SKM-1 treated with dmso at 0.1 percent for 144 hours (cell line): ENCODE measurements around the gene FTH1.
"Not testable (repeated sequence)": the region's sequence is repeated elsewhere in the genome, so short reads cannot be mapped to it uniquely, and the experiment has no call there.

ENCODE experiments used
- DNase-seq: peaks from one replicate; lab custom pipeline; 2025; ENCODE audit not compliant: unreplicated experiment; lab: John Stamatoyannopoulos, UW

FTH1 gene

DNA sequence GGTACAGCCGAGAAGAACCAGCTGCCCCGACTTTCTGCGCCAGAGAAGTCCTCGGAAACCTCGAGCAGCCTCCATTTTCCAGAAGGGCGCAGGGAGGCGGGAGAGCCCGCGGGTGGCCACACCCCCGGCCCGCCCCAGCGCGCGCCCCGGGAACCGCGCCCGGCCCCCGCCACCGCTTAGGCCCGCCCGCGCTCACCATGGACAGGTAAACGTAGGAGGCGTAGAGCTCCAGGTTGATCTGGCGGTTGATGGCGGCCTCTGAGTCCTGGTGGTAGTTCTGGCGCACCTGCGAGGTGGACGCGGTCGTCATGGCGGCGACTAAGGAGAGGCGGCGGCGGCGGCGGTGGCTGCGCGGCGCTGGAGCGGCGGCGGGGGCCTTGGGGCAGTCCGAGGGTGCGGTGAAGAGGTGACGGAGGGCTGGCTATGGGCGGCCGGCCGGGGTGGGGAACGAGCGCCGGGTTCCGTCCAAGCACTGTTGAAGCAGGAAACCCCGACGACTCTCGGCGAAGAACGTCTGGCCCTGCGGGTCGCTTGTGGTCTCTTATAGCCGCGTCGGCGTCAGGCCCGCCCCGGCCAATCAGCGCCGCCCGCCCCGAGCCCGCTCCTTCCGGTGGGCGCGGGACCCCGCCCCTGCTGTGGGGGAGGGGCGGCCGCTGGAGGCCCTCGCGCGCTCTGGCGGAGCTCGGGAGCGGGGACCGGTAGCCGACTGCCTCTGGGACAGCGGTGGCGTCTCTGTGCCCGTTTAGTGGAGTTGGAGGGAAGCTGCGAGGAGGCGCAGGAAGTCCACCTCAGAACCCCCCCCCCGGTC, at the start of gene FTH1:
Gene FTH1 (minus strand): TSS at position 519 of the 808 bp plus-strand sequence. CDS start 209 bp downstream, at position 310.
- peak; percentile 75 for DNase-seq

DNA sequence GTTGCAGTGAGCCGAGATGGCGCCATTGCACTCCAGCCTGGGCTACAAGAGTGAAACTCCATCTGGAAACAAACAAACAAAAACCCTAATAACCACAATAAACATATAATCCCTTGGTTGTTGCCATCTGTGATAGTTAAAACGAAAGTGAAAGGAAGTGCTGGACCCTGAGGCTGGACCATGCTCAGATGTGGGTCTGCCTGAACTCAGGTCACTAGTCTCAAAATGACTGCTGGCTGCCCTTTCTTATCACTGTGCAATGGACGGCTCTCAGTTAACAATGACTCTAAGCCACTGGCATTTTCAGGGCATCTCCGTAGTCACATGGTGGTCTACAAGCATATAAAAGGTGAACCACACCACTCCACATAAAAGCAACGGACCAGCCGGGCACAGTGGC, 48.2 kb upstream of the FTH1 start:
- no peak for DNase-seq

DNA sequence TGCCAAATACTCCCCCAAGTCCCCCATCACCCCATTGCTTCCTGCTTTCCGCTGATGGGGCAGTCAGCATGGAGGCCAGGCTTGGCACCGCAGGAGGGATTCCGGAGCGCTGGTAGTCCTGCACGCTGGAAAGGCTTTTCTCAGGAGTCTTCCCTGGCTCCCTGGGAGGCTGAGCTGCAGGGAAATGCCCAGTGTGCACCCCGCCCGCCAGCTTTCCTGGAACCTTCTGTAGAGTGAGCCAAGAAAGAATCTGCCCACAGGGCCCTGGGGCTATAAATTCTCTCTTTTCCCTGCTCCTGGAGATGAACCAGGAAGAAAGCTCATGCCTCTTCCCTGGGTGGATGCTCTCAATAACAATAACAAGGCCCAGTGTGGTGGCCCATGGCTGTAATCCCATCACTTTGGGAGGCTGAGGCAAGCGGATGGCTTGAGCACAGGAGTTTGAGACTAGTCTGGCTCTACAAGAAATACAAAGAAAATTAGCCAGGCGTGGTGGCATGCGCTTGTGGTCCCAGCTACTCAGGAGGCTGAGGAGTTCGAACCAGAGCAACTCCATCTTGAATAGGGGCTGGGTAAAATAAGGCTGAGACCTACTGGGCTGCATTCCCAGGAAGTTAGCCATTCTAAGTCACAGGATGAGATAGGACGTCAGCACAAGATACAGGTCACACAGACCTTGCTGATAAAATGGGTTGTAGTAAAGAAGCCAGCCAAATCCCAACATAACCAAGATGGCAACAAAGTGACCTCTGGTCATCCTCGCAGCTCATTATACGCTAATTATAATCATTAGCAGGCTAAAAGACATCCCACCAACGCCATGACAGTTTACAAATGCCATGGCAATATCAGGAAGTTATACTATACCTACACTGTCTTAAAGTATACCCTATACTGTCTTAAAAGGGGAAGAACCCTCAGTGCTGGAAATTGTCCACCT, 46.4 kb upstream of the FTH1 start:
- DNase-seq, result no peak

DNA sequence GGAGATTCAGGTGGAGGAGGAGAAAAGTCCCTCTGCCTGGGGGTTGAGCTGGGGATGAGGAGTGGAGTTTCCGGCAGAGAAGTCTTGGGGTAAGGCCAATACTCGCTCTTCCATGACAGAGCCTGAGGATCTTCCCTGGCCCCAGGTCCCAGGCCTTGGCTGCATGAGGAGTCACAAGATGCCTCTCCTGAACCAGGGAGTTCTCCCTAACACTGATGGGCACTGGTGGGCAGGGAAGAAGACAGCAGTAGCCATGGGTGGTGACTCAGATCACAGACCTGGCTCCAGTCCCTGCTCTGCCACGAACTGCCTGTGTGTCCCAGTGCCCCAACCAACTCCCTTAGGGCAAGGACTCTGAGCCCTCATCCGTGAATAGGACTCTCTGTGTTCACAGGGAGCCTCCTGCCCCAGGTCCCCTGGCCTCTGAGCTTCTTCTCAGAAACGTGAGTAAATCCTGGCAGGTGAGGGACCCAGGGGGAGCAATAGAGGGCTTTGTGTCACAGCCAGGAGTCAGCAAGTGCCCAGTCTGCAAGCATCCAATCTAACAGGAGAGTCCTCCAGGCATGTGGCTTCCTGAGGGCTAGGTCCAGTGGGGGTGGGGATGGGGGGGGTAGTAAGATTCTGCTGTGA, 45.5 kb upstream of the FTH1 start:
- no peak for DNase-seq

DNA sequence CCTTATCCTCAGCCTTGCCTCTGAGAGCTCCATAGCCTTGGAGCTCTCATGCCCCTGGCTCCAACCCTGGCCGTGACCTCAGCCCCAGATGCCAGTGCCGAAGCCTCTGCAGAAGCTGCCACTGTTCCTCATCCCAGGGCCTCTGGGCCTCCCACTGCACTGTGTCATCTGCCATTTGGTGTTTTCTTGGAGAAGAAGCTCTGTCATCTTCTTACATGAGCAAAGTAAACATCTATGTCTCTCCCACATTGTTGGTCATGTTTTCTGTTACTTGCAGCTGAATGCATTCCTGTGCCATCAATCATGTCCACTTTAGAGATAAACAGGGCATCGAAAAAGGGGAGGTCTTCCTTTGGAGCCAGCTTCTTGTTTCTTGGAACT, 45.0 kb upstream of the FTH1 start:
- DNase-seq, result no peak

DNA sequence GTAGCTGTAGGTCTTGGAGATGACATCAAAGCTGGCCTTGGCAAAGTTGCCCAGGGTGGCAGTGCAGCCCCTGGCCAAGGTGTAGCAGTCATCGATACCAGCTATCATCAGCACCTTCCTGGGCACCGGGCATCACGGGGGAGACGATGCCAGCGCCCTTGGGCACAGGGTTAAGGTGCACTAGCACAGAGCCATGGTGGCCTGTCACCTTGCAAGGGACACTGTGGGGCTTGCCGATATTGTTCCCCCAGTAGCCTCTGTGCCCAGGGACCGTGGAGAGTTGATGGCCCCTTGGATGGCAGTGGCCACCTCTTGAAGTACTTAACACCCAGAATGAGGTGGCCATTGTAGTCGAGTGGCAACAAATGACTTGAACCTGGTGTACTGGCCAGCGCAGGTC, 44.4 kb upstream of the FTH1 start:
- no peak for DNase-seq

DNA sequence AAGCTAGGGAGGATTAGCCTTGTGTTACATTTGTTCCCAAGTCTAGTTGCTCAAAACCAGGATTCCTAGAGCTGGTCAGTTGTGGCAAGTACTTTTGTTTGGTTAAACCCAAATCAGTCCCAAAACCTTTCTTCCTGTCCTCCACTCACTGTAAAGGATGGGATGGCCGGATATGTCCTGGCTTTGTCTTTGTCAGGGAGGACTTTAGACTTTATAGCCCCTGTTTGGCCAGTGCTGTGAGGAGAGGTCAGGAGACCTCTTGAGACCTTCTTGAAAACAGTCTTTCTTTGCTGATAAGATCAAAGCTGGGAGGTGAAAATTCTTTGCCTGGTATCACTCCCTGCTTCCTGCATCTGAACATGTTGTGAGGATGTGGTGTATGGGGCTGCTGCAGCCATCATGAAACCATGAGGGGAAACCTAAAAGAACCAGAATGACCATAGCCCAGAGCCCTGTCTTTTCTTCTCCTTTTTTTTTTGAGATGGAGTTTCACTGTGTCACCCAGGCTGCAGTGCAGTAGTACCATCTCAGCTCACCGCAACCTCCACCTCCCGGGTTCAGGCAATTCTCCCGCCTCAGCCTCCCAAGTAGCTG, 43.6 kb upstream of the FTH1 start:
- DNase-seq, result no peak

DNA sequence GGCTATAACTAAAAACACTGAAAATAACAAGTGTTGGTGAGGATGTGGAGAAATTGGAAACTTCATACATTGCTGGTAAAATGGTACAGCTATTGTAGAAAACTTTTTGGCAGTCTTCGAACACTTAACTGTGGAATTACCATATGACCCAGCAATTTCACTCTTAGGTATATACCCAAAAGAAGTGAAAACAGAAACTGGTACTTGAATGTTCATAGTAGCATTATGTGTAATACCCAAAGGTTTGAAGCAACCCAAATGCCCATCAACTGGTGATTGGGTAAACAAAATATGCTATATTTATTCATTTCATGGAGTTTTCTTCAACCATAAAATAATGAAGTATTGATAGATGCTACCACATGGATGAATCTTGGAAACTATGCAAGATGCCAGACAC, 40.8 kb upstream of the FTH1 start:
- DNase-seq, result no peak

DNA sequence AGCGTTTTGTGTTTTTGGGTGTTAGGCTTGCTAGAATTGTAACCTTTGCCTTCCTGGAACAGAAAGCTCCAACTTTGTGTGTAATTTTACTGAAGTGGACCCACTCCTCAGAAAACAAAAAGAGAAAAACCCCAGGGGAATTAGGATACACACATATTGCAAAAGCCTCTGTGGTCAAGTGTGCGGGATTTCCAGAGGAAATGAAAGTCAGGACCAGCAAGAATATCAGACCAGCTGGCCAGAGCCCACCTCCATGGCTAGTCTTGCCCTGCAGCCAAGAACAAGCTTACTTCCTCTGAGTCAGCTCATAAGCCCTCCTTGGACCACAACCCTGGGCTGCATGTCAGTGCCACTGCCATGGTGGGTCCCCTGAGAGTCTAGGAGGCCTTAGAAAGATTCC, 37.0 kb upstream of the FTH1 start:
- peak; percentile 82 for DNase-seq

DNA sequence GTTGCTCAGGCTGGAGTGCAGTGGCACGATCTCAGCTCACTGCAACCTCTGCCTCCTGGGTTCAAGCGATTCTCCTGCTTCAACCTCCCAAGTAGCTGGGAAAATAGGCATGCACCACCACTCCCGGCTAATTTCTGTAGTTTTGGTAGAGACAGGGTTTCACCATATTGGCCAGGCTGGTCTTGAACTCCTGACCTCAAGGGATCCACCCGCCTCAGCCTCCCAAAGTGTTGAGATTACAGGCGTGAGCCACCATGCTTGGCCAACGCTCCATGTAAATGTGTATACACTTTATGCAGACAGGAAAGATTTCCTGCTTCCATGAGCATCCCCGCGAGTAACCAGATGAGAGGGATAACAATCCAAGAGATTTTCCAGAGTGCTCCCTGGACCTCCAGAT, 34.8 kb upstream of the FTH1 start:
- not testable (repeated sequence) for DNase-seq

DNA sequence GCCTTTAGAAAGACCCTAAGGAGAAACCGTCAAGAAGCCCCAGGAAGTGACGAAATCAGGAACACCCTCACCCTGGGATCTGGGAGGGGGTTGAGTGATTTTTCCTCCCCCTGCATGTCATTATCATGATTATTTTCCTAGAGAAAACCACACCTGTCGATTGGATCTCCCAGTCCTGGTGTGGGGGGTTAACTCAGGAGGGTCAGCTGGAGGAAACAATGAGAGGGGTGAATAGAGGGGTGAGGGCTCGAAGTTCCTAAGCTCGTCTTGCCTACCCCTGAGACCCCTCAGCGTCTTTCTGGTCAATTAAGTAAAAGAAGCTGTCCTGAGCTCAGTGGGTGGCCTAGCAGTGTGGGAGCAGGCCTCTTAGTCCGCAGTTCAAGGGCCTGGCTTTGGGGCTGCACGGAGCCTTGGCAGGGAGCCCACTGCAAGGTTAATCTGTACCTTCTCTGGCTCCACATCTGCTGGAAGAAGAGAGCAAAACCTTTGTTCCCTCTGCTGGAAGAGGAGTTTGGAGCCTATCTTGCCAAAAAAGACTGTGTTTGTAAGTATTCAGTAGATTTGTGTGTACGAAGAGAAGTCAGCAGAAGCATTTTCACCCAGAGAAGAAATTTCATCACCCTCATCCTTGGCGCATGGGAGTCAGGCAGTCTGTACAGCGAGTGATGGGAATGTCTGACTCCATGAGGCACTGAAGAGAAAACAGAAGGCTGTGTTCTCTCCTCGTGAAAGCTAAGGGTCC, 34.2 kb upstream of the FTH1 start:
- no peak for DNase-seq

DNA sequence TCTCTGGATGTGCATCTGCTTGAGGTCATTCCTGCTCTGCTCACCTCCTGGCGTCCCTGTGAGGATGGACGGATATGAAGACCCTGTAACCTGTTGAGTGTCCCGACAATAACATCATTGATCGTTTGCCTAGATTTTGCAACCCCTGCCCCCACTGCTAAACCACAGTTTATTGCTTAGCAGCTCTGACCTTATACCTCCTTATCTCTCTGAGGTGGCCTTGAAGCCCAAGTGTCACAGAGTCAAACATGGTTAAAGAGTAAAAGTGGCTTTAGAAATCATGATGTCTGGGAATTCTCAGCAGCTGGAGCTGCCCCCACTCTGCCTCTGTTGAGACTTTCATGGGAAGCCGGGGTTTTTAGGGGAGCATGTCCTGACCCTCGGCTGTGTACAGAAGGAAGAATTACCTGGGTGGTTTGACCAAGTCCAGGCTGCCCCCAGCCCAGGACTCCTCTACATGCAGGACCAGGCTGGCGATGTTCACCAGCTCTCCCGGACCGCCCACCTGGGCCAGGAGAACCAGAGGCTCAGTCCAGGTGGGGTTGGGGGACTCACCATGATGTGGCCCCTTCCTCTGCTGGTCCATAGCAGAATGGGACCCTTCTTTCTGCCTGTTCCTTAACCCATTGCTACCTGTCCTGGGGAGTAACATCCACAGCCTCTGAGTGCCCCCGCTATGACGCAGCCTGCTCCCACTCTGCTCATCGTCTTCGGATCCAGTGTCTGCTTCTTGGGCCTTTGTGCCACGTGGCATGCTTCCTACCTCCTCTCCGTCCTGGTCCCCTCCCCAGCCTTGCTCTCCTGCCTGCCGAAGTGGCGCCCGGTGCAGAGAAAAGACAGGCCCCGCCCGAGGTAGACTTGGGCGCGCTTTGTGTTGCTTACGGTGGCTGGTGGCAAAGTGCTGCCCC, 33.4 kb upstream of the FTH1 start:
- no peak for DNase-seq

DNA sequence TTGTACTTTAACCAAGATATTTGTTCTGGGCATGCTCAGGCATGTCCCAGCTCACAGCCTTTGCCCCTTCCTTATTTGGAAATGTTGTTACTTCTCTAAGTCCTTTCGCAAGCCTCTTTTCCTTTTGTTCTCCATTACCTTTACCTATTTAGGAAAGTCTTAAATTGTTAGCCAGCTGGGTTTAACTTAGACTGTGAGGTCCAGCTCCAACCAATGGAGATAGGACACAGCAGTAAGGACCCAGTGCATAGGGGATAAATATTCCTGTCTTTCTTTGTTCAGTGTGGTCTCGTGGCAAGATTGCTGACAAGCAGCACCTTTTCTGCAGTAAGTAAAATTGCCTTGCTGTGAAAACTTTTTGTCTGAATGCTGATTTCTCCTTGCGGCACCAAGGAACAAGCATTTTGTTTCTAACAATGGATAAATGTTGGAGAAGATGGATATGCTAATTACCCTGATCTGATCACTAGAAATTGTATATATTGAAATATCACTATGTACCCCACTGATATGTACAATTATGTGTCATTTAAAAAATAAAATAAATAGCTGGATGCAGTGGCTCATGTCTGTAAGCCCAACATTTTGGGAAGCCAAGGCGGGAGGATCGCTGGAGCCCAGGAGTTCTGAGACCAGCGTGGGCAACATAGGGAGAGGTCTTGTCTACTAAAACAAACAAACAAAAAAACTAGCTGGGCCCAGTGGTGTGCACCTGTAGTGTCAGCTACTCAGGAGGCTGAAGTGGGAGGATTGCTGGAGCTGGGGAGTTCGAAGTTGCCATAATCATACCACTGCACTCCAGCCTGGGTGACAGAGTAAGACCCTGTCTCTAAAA, 31.9 kb upstream of the FTH1 start:
- peak; percentile 79 for DNase-seq

DNA sequence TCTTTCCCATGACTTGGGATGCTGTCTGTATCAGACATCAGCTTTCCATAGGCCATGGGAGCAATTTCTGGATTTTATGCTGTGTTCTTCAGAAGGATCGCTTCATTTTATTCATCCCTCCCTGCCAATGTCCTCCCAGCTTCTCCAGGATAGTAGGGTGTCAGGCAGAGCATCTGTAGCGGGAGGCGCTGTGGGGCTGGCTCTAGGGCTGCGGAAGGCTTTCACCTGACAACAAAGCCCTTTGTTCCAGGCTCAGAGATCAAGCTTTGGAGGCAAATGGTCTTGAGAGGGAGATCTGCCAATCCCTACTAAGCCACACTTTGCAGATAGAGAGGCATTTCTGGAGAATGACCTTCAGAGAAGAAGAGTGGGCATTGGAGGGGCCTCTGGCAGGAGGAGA, 29.5 kb upstream of the FTH1 start:
- no peak for DNase-seq

DNA sequence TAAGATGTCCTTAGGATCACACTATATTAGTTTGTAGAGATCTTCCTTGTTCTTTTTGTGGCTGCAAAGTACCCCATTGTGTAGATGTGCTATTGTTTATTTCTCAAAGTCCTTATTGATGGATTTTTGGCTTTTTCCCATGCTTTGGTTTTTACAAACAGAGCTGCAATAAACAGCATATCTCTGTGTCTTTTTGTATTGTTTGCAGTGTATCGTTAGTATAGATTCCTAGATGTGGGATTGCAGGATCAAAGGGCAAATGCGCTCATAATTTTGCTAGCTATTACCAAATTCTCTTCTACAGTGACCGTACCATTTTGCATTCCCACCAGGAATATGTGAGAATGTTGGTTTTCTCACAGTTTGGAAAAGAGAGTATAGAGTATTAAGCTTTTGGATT, 27.5 kb upstream of the FTH1 start:
- no peak for DNase-seq

DNA sequence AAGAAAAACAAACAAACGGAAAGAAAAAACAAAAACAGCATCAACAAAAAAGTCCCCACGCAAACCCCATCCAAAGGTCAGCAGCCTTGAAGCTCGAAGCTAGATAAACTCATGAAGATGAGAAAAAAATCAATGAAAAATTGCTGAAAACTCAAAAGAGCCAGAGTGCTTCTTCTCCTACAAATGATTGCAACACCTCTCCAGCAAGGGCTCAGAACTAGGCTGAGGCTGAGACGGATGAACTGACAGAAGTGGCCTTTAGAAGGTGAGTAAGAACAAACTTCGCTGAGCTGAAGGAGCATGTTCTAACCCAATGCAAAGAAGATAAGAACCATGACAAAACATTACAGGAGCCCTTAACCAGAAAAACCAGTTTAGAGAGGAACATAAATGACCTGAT, 18.4 kb upstream of the FTH1 start:
- no peak for DNase-seq

DNA sequence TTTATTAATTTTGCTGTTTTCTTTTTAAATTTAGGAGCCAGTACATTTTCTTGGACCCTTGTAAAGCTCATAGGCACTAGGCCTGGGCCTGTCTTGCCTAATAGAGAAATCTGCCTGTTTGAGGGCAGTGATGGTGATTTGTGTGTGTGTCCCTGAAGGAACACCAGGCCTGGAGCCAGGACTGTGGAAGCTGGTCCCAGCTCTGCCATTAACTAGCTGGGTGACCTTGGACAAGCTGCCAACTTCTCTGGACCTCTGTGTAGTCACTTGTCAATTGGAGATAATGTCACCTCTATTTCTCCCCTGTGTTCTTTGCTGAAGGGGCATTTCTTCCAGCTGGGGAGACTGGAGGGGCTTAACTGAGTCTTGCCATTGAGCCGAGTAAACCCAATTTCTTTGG, 16.0 kb upstream of the FTH1 start:
- DNase-seq, result no peak

DNA sequence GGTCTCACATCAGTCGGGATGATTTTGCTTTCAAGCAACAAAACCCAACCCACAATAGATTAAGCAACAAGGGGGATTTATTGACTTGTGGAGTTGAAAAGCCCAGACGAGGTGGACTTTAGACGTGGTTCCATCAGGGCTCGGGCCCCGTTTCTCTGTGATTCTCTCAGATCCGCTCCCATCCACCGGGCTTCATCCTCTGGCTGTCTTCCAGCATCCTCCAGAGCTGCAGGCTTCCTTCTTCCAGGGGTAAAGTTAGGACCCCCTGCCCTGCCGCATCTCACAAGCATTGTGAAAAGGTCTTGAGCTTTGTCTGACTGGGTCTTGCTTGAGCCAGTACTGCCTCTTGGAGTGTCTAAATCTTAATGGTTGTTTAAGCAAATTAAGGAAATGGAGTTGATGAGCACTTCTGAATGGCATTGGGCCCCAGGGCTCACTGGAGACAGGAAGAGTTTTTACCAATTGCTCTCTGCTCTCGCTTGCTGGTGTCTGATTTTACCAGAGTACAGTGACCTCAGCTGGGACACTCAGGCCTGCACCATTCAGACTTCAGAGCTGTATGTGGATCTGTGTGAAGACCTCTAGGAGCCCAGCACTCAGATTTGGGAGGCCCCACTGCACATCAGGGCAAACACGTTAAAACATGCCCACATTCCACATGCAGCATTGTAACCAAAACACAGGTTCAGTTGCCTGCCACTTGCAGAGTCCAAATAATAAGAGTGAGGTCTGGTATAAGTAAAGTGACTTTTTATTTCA, 13.5 kb upstream of the FTH1 start:
- no peak for DNase-seq
